Loucy (cell line): ENCODE results near the gene PPP3CA.
A peak's percentile ranks its signal among the peaks of the same experiment; 100 is the strongest.

Source experiments
- H2AFZ ChIP-seq: fragments of 200-600 bp; sonication (generic); 2 replicates; pipeline ENCODE4 v1.6.0; 2016; ENCODE audit warnings: antibody characterized with exemption, mild to moderate bottlenecking, low read length, moderate library complexity
- H3F3A ChIP-seq: fragments of 200-600 bp; 2 replicates; pipeline ENCODE4 v1.6.0; 2016; ENCODE audit warnings: antibody characterized with exemption, low read depth, mild to moderate bottlenecking
- H3K27me3 ChIP-seq: fragments of 200-600 bp; sonication (generic); 2 replicates; pipeline ENCODE4 v1.6.1; 2014; ENCODE audit warnings: low read length, mild to moderate bottlenecking; ENCODE audit not compliant: insufficient read depth, poor library complexity, severe bottlenecking
- H3K36me3 ChIP-seq: fragments of 200-600 bp; sonication (generic); 2 replicates; pipeline ENCODE4 v1.6.1; 2016; ENCODE audit warnings: low read length; ENCODE audit not compliant: insufficient read depth
- H3K4me1 ChIP-seq: fragments of 200-600 bp; sonication (generic); 2 replicates; pipeline ENCODE4 v1.5.1; 2014; ENCODE audit warnings: low read length, mild to moderate bottlenecking; ENCODE audit not compliant: insufficient read depth, poor library complexity, severe bottlenecking
- H3K4me2 ChIP-seq: fragments of 200-600 bp; sonication (generic); 2 replicates; pipeline ENCODE4 v1.6.0; 2014; ENCODE audit warnings: antibody characterized with exemption, low read length, low read depth, mild to moderate bottlenecking; ENCODE audit not compliant: poor library complexity, severe bottlenecking
- H3K4me3 ChIP-seq: fragments of 200-600 bp; sonication (generic); 2 replicates; pipeline ENCODE4 v1.5.1; 2014; ENCODE audit warnings: low read length, mild to moderate bottlenecking, mixed read lengths; ENCODE audit not compliant: poor library complexity, severe bottlenecking
- H3K79me2 ChIP-seq: fragments of 200-600 bp; sonication (generic); 2 replicates; pipeline ENCODE4 v1.6.1; 2014; ENCODE audit warnings: low read length; ENCODE audit not compliant: insufficient read depth
- H3K9ac ChIP-seq: fragments of 200-600 bp; sonication (generic); 2 replicates; pipeline ENCODE4 v1.6.0; 2014; ENCODE audit warnings: mild to moderate bottlenecking, low read depth, low read length, moderate library complexity; ENCODE audit not compliant: poor library complexity, severe bottlenecking
- H3K9me2 ChIP-seq: fragments of 200-600 bp; sonication (generic); replicated peaks from 2 replicates; pipeline ENCODE4 v1.6.1; 2016; ENCODE audit warnings: low read depth, low read length, mixed read lengths
- H3K9me3 ChIP-seq: fragments of 200-600 bp; sonication (generic); 2 replicates; pipeline ENCODE4 v1.6.1; 2014; ENCODE audit warnings: mild to moderate bottlenecking, antibody characterized with exemption, low read length, low read depth; ENCODE audit not compliant: insufficient read depth
- H4K20me1 ChIP-seq: fragments of 200-600 bp; sonication (generic); 2 replicates; pipeline ENCODE4 v1.6.0; 2014; ENCODE audit warnings: antibody characterized with exemption, low read length, mild to moderate bottlenecking; ENCODE audit not compliant: insufficient read depth, poor library complexity, severe bottlenecking
- CTCF ChIP-seq: fragments of 200-600 bp; sonication (generic); conservative IDR thresholded peaks from 2 replicates; pipeline ENCODE4 v1.5.1; 2014; ENCODE audit warnings: mild to moderate bottlenecking, antibody characterized with exemption, low read length
- EZH2phosphoT487 ChIP-seq: fragments of 200-600 bp; IDR thresholded peaks from 2 replicates; pipeline ENCODE4 v1.6.1; 2018; ENCODE audit warnings: antibody characterized with exemption, mild to moderate bottlenecking, moderate library complexity, borderline replicate concordance

Gene PPP3CA

DNA sequence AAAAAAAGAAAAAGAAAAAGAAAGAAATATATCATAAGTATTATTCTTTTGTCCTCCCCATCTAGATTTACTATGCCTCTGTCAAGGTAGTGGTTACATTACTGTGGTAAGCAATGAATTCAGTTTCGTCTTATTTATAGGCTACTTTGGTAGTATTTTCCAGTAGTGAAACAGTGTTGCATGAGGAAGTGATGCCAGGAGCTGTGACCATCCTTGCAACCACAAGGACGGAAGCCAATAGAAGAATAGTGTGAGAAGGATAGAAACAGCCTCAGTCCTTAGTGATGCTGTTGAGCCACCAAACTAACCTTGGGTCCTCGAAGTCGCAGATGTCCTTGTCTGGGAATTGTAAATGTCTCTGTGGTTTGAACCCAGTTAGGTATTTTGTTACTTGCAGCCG, 328.5 kb downstream of the PPP3CA start:
- Histone ChIP-seq H3K4me3 (no peak overlapping the region), H2AFZ (no peak overlapping the region), H3K27me3 (no peaks in the 10 kb centered on the region), H3K36me3 (peaks cover 3% of the 10 kb centered on the region; the same call in 1 of the 2 replicates), H4K20me1 (no peaks in the 10 kb centered on the region), H3K9ac (no peak overlapping the region), H3K4me2 (peak overlapping the region; percentile 62), H3K79me2 (no peaks in the 10 kb centered on the region), H3K4me1 (peaks cover 51% of the 10 kb centered on the region), H3K9me2 (no peaks in the 10 kb centered on the region), H3K9me3 (no peaks in the 10 kb centered on the region), H3F3A (peaks cover 16% of the 10 kb centered on the region)
- TF ChIP-seq CTCF (no peak), EZH2phosphoT487 (no peak)

- H3K9me2 ChIP-seq = no peaks in the 10 kb centered on the region
- no peaks in the 10 kb centered on the region for H4K20me1 ChIP-seq
- no peaks in the 10 kb centered on the region for H3K79me2 ChIP-seq
- no peak overlapping the region for H2AFZ ChIP-seq
- no peak for TF ChIP-seq CTCF
- no peak for TF ChIP-seq EZH2phosphoT487
- no peaks in the 10 kb centered on the region for H3K36me3 ChIP-seq
- H3K4me2 ChIP-seq = no peak overlapping the region
- no peak overlapping the region for H3K4me3 ChIP-seq
- peaks cover 5% of the 10 kb centered on the region; the same call in 1 of the 2 replicates for H3F3A ChIP-seq
- H3K27me3 ChIP-seq = no peaks in the 10 kb centered on the region
- no peak overlapping the region for H3K9ac ChIP-seq
- H3K9me3 ChIP-seq = no peaks in the 10 kb centered on the region
- peaks cover 39% of the 10 kb centered on the region for H3K4me1 ChIP-seq
Observed at GRCh38 chr4:101014417-101014816, 332.9 kb downstream of the PPP3CA start.

- H3K9me2 ChIP-seq = no peaks in the 10 kb centered on the region
- H3K9me3 ChIP-seq = no peaks in the 10 kb centered on the region
- no peaks in the 10 kb centered on the region for H3K36me3 ChIP-seq
- no peaks in the 10 kb centered on the region for H4K20me1 ChIP-seq
- H3K4me2 ChIP-seq = no peak overlapping the region
- H3K4me1 ChIP-seq = peaks cover 25% of the 10 kb centered on the region
- no peak overlapping the region for H3K4me3 ChIP-seq
- H3K9ac ChIP-seq = no peak overlapping the region
- H2AFZ ChIP-seq = peak overlapping the region; percentile 42; the same call in 1 of the 2 replicates
- H3F3A ChIP-seq = no peaks in the 10 kb centered on the region
- no peaks in the 10 kb centered on the region for H3K79me2 ChIP-seq
- H3K27me3 ChIP-seq = no peaks in the 10 kb centered on the region
- TF ChIP-seq EZH2phosphoT487 (no peak), CTCF (no peak)
Observed at GRCh38 chr4:101010987-101011386, 336.3 kb downstream of the PPP3CA start.
